NOMO-1 treated with DMSO at 0.1 percent for 48 hours (cell line): ENCODE measurements around the gene PRG3.
A peak's percentile ranks its signal among the peaks of the same experiment; 100 is the strongest.
"Not testable (repeated sequence)": the region's sequence is repeated elsewhere in the genome, so short reads cannot be mapped to it uniquely, and the experiment has no call there.

Experiments
- DNase-seq: peaks from one replicate; lab custom pipeline; 2025; ENCODE audit not compliant: unreplicated experiment; lab: John Stamatoyannopoulos, UW

The PRG3 gene

DNA sequence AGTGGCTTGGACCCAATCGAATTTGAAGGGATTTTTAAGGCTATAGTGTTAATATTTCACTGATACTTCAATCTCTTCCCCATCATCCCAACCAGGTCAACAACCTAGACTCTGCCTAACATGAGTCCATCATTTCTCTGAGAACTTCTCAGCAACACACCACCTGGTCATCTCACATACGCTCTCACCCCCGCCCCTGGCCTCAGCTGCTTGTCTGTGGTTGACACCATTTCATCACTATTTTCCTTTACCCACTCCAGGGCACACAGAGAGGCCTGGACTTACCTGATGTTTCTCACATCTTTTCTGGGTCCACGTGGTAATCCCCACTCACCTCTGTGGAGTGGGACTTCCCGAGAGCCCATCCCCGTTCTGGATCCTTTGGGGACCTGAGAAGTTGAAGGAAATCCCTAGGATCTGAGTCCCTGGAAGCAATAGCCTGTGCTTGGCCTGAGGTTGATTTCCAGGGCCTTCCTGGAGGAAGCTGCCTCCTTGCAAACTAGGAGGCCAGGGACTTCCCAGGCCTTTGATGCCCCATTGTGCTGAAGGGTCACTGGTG lies 39.6 kb downstream of the PRG3 start:
- DNase-seq, result no peak

DNA sequence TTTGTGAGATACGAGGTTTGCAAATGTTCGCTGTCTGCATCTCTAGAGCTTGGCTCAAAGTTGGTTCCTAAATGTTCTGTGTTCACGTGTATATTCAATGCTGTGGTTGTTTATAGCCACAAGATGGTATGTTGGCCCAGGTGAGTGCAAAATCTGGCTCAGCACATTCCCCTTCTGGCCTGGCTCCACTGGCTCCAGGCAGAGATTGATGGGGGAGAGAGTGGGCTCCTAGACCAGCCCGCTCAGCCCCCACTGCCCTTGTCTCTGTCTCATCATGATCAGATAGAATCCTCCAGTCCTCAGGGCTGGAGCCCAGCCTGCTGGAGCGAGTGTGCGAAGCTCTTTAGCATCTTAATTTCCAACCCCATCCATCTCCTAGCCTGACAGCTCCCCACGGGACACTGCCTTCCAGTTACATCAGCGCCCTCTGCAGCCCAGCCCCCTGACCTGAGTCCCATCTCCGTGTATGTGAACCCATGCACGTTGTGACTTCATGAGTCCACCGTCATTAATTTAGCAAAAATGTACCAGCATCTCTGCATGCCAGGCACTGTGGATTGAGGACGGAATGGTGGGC lies 40.8 kb downstream of the PRG3 start:
- DNase-seq, result no peak

DNA sequence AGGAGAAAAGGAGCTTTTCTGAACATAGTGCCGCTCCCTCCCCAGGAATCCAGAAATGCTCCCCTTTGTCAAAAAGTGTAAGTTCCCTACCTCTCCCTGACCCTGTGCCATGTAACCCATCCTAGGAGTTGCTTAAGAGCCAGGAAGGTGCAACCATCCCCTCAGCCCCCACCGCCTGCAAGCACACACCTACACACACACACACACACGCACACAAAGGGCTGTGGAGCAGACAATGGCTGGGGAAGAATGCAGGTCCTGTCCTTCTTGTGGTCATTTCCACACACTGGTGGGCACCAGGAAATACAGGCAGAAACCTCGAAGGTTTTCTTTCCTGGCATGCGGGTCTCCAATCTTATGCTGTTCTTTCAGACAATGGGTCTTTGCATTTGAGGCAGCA lies 41.6 kb downstream of the PRG3 start:
- DNase-seq, result no peak

DNA sequence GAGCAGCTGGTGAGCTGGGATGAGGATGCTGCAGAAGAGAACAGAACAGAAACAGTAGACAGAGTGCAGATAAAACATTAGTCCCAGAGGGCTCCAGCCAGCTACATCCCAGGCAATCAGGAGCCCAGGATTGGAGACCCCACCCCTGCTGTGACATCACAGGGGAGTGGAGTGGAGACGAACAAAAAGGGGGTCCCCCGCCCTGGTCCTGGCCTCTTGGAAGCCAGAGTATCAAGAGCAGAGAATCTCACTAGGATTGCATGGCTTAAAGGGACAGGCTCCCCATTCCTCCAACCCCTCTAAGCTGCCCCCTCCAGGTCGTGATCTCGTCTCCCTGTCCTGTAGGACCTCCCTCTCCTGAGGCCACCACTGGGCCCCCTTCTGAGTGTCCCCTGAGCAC lies 42.8 kb downstream of the PRG3 start, which contains the start of gene P2RX3:
Gene P2RX3, plus strand, starts transcription at position 211 of the 400 bp plus-strand sequence. CDS start 199 bp downstream, outside the sequence.
- no peak for DNase-seq

DNA sequence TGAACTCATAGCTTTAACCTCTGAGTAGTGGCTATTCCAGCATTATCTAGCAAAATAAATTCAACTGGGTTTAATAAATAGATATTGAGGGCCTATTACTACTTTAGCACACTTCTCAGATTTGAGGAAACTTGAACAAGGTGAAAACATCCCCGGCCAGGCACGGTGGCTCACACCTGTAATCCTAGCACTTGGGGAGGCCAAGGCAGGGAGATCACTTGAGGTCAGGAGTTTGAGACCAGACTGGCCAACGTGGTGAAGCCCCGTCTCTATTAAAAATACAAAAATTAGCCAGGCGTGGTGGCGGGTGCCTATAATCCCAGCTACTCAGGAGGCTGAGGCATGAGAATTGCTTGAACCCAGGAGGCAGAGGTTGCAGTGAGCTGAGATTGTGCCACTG lies 44.1 kb downstream of the PRG3 start:
- not testable (repeated sequence) for DNase-seq

DNA sequence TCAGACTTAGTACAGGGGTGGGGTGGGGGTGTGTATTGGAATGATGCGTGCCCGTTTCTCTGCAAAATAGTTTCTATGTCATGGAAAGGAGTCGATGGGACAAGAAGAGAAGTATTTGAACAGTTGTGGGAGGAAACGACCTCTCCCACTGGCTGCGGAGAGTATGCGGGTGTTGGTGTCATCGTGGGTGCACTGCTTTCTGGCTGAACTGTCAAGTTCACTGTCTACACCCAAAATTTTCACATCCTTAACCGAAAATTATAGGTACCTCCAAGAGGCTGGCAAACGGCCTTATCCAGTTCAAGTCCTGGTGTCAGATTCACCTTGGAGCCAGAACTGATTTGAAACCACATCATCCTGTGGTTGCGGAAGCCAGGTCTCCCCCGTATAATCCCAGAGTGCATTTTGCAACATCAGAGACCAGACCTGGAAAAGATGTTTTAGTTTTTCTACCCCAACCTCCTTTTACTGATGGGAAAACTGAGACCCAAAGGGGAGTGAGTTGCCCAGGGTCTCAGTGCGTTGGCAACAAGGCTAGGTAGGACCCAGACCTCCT lies 44.8 kb downstream of the PRG3 start:
- DNase-seq, result no peak

DNA sequence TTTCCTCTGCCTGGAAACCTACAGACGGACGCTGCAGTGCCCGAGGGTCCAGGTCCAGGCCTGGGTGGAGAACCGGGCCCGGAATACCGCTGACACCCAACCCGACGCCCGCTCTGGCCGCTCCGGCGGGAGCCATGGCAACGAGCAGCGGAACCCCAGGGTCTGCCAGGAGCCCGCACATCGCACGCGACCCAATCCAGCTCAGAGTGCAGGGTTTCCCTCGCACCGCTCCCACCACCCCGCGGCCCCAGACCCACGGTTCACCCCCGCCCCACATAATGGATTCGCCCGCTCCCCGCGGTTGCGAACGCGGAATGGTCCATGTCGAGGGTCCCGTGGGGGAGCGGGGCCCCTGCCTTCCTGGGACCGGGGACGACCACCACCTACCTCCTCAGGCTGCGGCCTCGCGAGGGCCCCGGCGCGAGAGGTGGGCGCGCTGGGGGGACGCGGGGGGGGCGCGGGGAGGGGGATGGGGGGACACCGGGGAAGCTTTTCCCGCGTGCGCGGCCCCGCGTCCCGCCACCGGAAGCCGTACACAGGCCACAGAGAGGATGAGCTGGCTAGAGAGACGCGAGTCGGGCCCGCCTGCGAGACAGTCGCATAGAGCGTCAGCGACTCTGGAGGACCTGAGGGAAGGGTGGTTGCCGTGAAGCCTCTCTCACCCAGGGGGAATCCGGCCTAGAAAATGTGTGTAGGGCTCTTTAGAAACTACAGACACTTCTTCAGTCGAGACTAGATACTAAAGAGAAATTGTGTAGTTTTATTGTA lies 45.4 kb downstream of the PRG3 start, which contains the start of gene SSRP1:
Gene SSRP1, minus strand, starts transcription at position 550 of the 768 bp plus-strand sequence. CDS start 771 bp downstream, outside the sequence.
- DNase-seq, result peak; percentile 82

DNA sequence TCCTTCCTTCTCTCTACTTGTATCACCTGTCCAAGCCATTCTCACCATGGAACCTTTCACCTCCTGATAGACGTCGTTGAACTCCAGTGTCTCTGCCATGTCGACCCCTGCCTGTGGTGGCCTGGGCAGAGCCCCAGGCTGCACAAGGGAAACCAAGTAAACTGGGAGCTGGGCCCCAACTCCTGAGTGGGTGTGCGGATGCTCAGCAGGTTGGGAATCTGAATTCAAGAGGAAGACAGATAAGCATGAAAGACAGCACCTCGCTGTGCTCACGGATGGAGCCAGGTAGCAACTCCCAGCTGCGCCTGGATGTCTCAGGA lies 46.0 kb downstream of the PRG3 start:
- no peak for DNase-seq

DNA sequence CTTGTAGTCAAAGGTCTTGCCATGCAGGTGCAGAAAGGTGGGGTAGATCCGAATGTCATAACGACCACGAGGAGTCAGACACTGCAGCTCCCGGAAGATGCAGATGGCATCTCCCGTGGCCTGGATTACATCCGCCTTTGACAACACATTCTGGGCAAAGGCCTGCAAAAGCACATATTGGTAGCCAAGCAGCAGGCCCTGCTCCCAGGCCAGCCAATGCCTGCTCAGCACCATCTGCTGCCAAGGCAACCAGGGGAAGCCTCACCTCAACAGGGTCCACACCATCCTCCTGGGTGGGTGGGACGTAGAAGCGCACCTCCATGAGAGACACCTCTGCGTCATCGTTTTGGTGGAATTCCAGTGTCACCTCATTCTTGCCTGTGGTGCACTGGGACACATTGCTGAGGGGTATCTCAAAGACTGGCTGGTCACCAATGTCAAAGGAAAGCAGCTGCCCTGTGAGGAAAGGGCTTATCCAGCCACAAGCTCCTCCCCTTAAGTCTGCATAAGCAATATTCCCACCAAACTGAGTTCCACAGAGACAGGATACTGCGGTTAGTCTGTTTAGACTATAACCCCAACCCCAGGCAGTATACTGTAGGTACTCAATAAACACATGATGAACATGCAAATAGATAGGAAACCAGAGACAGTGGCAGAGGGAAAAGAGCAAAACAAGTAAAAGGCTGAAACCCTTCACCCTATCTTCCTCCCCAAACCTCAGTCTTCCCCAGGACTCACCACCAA lies 48.1 kb downstream of the PRG3 start:
- no peak for DNase-seq

DNA sequence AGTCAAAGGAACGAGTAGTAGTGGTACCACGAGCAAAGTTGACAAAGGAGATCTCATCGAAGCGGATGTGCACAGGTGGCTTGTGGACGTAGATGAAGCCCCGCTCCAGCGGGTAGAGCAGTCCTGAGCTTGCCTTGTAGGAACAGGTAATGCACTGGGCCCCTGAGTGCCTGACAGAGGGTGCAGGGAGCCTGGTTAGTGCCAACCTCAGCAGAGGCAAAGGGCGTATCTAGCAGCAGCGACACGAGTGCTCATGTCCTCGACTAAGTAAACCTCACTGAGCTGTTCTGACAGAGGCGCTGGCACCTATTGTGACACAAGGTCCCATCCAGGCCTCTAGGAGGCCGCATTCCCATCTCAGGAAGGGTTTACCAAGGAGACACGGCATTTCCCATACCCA lies 49.2 kb downstream of the PRG3 start:
- DNase-seq, result no peak

DNA sequence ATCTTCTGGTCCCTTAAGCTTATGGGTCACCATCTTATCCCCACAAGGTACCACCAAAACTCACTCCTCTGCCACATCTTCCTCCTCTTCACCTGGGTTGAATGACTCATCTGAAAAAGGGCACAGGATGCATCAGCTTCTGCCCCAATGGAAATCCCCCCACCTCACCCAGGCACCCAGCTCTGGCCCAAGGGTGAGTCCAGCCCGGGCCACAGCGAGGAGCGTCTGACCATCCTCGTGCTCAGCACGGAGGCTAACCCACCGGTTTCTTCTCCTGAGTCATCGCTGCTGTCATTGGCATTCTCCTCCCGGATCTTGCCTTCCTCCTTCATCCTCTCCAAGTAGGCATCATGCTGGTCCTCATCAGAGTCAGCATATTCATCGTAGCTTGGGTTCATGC lies 50.9 kb downstream of the PRG3 start:
- no peak for DNase-seq

DNA sequence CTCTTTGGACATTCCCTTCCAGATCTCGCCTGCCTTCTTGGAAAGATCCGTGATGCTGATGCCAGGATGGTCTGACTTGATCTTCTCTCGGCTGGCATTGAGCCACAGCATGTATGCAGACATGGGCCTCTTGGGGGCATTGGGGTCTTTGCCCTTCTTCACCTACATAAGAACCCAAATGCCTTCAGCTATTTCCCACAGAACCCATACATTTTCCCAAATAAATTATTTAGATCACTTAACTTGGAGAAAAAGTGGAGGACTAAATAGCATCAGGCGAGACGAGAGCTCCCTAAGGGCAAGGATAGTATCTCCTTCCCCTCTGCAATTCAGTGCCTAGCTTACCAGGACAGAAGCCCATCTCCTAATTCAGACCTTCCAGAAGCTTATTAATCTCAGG lies 53.2 kb downstream of the PRG3 start:
- no peak for DNase-seq
